ENCODE results near the gene POU2F3.

The POU2F3 gene

GRCh38 chr11:120239713-120240640 is at the start of gene POU2F3:
Gene POU2F3, plus strand, starts transcription at chr11:120240140. Its CDS starts 204 bp downstream, at chr11:120240344.
- DNase-seq, result no peak

- no peak for DNase-seq
Observed at GRCh38 chr11:120191058-120191457, 48.9 kb upstream of the POU2F3 start.

- no peak for DNase-seq
Observed at GRCh38 chr11:120192831-120193625, 46.9 kb upstream of the POU2F3 start.

- DNase-seq, result no peak
Observed at GRCh38 chr11:120194166-120194565, 45.8 kb upstream of the POU2F3 start.

GRCh38 chr11:120195601-120196320 is 44.2 kb upstream of the POU2F3 start:
- no peak for DNase-seq

- DNase-seq, result no peak
Observed at GRCh38 chr11:120196826-120197225, 43.1 kb upstream of the POU2F3 start.

- DNase-seq, result no peak
Observed at GRCh38 chr11:120197251-120197891, 42.6 kb upstream of the POU2F3 start.

- no peak for DNase-seq
Observed at GRCh38 chr11:120197977-120198376, 42.0 kb upstream of the POU2F3 start.

- no peak for DNase-seq
Observed at GRCh38 chr11:120198403-120198786, 41.5 kb upstream of the POU2F3 start.

- DNase-seq, result no peak
Observed at GRCh38 chr11:120198787-120199469, 41.0 kb upstream of the POU2F3 start.

GRCh38 chr11:120199613-120200012 is 40.3 kb upstream of the POU2F3 start:
- no peak for DNase-seq

GRCh38 chr11:120200677-120201076 is 39.3 kb upstream of the POU2F3 start:
- no peak for DNase-seq

GRCh38 chr11:120201653-120202052 is 38.3 kb upstream of the POU2F3 start:
- no peak for DNase-seq

GRCh38 chr11:120203626-120204025 is 36.3 kb upstream of the POU2F3 start:
- DNase-seq, result no peak

- no peak for DNase-seq
Observed at GRCh38 chr11:120205596-120206161, 34.3 kb upstream of the POU2F3 start.

GRCh38 chr11:120207512-120207911 is 32.4 kb upstream of the POU2F3 start:
- DNase-seq, result no peak

GRCh38 chr11:120208001-120208441 is 31.9 kb upstream of the POU2F3 start:
- DNase-seq, result no peak

GRCh38 chr11:120208777-120209176 is 31.2 kb upstream of the POU2F3 start:
- DNase-seq, result no peak

- no peak for DNase-seq
Observed at GRCh38 chr11:120209746-120210625, 30.0 kb upstream of the POU2F3 start.
